GM19238 (cell line): Measurements from ENCODE around the gene ACCSL.

Experiments used
- DNase-seq: peaks from one replicate; pipeline ENCODE4 v3.0.0; 2011; ENCODE audit warnings: low spot score; ENCODE audit not compliant: insufficient read length

Gene ACCSL

GRCh38 chr11:44018127-44018521 is 29.7 kb upstream of the ACCSL start:
- DNase-seq, result no peak

DNA sequence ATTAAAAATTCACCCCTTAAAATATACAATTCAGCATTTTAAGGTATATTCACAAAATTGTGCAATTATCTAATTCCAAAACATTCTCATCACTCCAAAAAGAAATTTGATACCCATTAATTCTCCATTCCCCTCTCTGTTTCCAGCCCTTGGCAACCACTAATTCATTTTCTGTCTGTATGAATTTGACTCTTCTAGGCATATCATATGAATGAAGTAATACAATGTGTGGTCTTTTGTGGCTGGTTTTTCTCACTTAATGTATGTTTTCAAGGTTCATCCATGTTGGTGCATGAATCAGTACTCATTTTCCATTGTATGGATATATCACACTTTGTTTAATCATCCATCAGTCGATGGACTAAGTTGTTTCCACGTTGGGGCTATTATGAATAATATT is 29.0 kb upstream of the ACCSL start:
- no peak for DNase-seq

- no peak for DNase-seq
Observed at GRCh38 chr11:44024977-44025376, 22.8 kb upstream of the ACCSL start.

DNA sequence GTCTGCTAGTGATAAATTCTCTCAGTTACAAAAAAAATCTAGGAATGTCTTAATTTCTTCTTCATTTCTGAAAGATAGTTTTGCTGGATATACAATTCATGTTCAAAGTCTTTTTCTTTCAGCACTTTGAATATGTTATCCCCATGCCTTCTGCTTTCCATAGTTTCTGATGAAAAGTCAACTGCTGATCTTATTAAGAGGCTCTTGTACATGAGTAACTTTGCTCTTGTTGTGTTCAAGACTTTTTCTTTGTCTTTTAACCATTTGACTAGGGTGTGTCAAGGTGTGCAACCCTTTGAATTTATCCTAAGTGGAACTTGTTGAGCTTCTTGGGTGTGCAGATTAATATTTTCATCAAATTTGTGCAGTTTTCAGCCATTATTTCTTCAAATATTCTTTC is 22.1 kb upstream of the ACCSL start:
- DNase-seq, result no peak

- DNase-seq, result no peak
Observed at GRCh38 chr11:44028401-44028800, 19.4 kb upstream of the ACCSL start.

GRCh38 chr11:44028816-44029506 is 18.8 kb upstream of the ACCSL start:
- DNase-seq, result no peak

GRCh38 chr11:44029507-44029845 is 18.3 kb upstream of the ACCSL start:
- DNase-seq, result no peak

DNA sequence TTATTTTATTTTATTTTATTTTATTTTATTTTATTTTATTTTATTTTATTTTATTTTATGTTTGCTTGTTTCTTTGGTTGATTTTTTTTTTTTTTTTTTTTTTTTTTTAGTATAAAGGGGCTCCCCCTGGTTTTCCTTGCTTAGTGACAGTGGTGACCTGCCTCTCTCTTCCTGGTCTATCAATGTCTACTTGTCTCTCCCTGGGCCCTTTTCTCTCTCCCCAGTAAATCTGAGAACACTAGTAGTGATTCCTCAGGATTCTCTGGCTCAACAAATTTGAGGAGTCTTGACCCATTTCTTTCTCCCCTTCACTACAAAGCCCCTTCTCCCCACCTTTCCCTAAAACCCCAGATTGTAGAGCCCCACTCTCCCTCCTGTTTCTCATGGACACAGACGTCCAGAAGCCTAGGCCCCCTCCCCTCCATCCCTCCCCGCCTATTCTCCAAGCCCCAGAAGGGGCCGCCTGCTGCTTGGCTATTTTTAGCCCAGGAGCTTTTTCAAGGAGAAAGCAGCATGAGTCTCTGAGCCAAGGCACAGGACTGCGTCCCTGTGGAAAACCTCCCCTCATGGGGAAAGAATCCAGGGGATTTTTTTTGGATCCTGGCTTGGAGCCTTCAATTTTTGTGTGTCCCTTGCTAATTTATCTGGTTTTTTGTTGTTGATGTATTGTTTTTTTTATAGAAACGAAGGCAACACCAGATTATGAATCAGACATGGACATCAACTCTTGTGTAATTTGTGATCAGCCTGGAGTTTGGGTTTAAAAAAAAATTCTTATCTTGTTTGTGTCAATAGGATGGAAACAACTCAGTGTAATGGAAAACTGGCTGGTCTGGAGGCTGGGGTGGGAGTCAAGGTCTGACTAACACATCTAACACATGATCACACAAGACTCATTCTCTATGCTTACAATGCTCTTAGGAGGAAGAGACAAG is 17.5 kb upstream of the ACCSL start:
- no peak for DNase-seq

- no peak for DNase-seq
Observed at GRCh38 chr11:44030996-44031395, 16.8 kb upstream of the ACCSL start.

GRCh38 chr11:44031549-44031948 is 16.2 kb upstream of the ACCSL start:
- no peak for DNase-seq

DNA sequence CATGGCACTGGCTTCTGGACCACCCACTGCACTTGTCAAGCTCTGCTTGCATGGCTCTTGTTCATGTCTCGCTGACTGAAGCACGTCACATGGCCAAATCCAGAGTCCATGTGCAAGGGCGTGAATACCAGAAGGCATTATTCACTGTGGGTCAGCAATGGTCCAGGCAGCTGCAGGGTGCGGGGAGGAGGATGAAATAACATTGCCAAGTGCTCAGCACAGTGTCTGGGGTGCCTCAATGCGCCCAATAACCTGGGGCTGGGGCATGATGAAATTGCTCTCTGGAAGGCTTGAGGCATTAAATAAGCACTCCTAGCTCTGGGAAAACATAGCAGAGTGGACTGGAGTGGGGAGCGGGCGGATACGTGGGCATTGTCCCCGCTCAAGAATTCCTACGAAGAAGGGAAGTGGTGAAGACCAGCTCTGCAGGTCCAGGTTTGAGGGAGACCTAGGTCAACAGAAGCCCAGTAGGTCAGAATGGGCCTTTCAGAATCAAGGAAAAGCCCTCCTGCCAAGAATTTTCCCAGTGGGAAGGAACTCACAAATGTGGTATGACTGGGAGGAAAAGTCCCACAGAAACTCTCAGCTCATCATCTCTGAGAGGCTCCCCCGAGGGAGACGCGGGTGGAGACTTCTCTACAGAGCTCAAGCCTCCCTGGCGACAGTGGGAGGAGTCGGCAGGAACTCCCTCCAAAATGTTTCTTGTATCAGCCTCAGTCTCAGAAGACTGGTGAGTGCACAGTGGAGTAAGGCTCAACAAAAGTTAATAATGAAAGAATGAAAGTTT is 15.3 kb upstream of the ACCSL start:
- DNase-seq, result no peak

DNA sequence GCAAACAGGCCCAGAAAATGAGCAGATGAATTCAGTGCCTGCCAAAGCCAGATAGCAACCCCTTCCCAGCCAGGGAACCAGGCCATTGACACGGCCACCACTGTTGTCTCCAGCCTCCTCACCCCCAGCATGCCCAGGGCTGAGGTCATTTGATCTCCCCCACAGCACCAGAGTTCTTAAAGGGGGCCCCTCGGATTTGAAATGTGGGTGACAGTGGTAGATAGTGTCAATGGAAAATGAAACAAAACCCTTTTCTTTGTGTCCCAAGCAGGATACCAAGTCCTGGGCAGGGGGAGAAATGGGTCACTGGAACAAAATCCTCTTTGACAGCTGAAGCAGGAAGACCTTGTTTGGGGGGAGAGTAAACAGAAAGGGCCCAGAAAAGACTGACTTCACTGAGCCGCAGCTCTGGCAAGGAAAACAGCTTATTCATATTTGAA is 14.3 kb upstream of the ACCSL start:
- DNase-seq, result no peak

DNA sequence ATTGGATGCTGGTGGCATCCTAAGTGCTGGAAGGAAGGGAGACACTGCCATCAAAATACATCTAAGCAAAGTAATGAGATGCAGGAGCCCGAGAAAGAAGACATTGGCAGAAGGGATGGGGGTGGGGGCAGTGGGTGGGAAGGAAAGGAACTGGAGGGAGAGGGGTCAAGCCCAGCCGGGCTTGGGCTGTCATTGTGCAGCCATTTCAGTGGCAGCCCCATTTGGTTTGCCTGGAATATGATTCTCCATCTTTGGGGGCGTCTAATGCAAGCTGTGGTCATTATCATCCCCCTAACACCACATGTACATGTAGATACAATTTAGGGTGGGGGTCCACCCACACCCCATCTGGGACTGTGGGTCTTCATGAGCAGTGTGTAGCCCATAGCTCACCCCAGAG is 13.9 kb upstream of the ACCSL start:
- no peak for DNase-seq

- no peak for DNase-seq
Observed at GRCh38 chr11:44034639-44035038, 13.1 kb upstream of the ACCSL start.

DNA sequence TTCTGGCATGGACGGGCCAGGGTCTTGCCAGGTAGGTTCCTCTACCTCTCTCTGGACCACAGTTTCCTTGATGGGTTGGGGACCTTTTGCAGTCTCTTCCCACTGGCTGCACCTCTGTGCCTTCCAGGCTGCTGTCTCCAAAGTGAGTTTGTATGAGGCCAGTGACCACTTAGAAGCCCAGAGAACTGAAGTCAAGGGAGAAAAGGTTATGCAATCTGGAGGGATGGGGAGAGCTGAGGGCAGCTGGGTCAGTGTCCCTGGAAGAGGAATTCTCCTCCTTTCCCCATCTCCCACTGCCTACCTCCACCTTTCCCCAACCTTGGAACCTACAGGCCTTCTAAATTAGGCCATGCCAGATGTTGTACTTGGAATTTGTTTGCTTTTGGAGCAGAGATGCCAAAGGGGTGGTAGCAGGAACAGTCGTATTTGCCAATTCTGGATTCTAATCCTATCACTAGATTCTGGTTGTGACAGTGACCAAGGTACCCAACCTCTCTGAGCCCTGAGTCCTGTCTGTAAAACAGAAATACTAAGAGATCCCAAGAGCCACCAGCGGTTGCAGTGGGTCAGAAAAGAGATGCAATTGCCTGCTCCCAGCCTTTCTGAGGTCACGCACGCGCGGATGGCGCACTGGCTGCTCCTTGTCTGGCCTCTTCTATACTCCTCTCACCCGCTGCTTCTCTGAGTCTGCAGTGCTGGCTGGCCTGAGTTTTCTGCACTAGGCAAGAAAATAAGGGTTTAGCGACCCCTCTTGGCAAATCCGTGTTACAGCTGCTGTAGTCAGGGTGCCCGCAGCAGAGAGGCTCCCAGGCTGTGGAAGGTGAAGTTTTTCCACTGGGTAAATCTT is 10.7 kb upstream of the ACCSL start:
- DNase-seq, result peak; percentile 10

DNA sequence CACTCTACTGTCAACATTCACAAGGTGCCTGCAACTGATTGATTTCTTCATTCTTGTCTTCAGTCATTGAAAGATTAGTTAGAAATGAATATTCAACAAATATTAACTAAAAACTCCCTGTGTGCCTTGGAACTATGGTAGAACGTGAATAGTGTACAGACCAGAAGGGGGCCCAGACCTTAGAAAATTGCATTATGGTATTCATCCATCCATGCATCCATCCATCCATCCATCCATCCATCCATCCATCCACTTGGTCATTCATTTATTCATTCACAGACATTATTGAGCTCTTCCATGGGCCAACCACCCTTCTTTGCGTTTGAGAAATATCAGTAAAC is 10.2 kb upstream of the ACCSL start:
- no peak for DNase-seq

DNA sequence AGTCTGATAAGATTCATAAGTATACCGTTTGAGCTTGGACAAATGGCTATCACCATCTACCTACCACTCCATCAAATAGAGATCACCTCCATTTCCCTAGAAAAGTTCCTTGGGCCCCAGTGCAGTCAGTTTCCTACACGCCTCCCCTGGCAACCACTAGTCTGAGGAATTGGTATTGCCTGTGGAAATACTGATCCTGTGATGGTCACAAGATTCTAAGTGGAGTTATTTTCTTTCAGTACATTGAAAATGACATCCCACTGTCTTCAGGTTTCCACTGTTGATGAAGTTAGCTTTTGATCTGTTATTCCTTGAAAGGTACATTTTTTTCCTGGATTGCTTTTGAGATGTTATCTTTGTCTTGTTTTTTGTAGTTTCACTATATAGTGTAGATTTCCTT is 4.6 kb upstream of the ACCSL start:
- no peak for DNase-seq

DNA sequence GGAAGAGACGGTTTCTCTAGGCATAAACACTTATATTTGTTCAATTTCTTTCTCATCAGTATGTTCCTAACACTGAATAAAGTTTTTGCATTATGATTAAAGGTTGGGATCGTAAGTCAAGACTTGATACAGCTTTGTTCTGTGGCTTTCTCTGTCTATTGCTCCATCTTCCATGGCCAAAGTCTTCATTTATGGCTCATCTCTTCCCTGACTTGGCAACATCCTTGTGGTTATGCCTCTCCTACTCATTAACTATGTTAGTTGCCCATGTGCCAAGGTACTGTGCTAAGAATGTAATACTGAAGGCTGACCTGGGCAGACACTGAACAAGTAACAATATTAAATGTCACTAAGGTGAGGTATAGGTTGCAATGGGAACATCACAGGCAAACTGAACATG is 1.6 kb upstream of the ACCSL start:
- DNase-seq, result no peak

DNA sequence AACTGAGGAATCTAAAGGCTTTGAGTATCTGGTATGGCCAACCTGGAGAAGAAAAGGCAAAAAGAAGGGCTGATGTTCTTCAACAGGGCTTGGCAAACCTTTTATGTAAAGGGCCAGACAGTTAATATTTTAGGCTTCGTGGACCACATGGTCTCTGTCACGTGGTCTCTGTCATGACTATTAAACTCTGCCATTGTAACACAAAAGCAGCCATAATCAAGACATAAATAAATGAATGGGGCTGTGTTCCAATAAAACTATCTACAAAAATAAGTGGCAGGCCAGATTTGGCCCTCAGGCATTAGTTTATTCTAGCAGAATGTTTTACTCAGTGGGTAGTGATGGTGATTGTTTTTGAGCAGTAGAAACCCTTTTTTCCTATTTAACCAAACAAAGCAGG is 483 bp upstream of the ACCSL start:
- no peak for DNase-seq

GRCh38 chr11:44049832-44050231 is 2.1 kb downstream of the ACCSL start:
- DNase-seq, result no peak

- DNase-seq, result no peak
Observed at GRCh38 chr11:44051171-44051570, 3.4 kb downstream of the ACCSL start.
